ENCODE data around the gene KCND2. TPM values are rescaled to one million over a fixed set of nuclear protein-coding genes. Genes with fewer than 3 reads are reported as not detected.

KCND2 gene
- polyA plus RNA-seq, 2 of the 4 experiments (the other 2 are of a cell fraction): 0.01 TPM; not detected in 1

DNA sequence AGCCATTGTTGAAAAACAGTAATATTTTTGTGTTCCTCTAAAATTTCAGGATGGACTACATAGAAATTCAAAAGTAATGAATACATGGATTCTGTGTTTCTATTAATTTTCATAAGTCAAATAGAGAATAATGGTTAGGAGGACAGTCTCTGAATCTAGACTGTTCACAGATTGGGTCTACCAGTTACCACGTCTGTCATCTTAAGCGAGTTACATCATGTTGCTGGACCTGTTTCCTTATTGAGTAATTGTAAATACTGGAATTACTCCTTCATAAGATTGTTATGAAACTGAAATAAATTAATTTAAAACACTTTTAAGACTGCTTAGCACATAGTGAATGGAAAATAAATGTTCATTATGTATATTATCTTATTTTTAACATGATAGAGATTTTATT, 172.3 kb downstream of the KCND2 start (continued):
- TF ChIP-seq, protein P1, sequence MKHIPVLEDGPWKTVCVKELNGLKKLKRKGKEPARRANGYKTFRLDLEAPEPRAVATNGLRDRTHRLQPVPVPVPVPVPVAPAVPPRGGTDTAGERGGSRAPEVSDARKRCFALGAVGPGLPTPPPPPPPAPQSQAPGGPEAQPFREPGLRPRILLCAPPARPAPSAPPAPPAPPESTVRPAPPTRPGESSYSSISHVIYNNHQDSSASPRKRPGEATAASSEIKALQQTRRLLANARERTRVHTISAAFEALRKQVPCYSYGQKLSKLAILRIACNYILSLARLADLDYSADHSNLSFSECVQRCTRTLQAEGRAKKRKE (CRISPR knock-in tag; IDR thresholded peaks at IDR 0.05; ENCODE audit: low read depth): no peak
- no peak for TF ChIP-seq MAFK (IDR thresholded peaks at IDR 0.05; ENCODE audit: partially characterized antibody)

GRCh38 chr7:120452665-120453064, 179.7 kb downstream of the KCND2 start:
- Histone ChIP-seq H3K4me2 (no peak overlapping the region), H3K4me3 (no peak overlapping the region), H3K27ac (no peak overlapping the region), H3K9me3 (0 out of 3 replicates have a peak, but pooled peaks cover 2% of the 10 kb centered on the region), H3K4me1 (no peaks in the 10 kb centered on the region)
- no peak for FAIRE-seq
- no peak for ATAC-seq
- ChIA-PET POLR2A (no interaction called here), CTCF (no interaction called here)
- no peak for DNase-seq (ENCODE audit: low read depth in 1 of 2, low spot score in 1 of 2)
- 13% methylated on average over 6 of the region's 7 CpGs for WGBS (ENCODE audit: missing lambda C conversion rate)
- no peak for TF ChIP-seq JUN (IDR thresholded peaks at IDR 0.05)
- TF ChIP-seq MAZ (IDR thresholded peaks at IDR 0.05; ENCODE audit: borderline replicate concordance, low read depth, low read length): no peak
- TF ChIP-seq BHLHE40 (IDR thresholded peaks at IDR 0.05; ENCODE audit: low read depth, low read length): no peak
- no peak for TF ChIP-seq KDM5A (IDR thresholded peaks at IDR 0.05)
- TF ChIP-seq CHD2 (IDR thresholded peaks at IDR 0.05; ENCODE audit: low read length, partially characterized antibody): no peak

- H3K4me2 ChIP-seq: no peak overlapping the region
- FAIRE-seq (no peak), DNase-seq (ENCODE audit: low read depth in 1 of 2, low spot score in 1 of 2) (no peak), ATAC-seq (no peak)
- no peaks in the 10 kb centered on the region for H3K4me1 ChIP-seq
- WGBS (ENCODE audit: missing lambda C conversion rate): no CpG with 5 or more reads among the region's 1 CpG
- CTCF ChIA-PET: no interaction called here
- POLR2A ChIA-PET: no interaction called here
- TF ChIP-seq ZNF302 (CRISPR knock-in tag; IDR thresholded peaks at IDR 0.05): no peak
- TF ChIP-seq MAFK (IDR thresholded peaks at IDR 0.05; ENCODE audit: partially characterized antibody): no peak
- no peak for TF ChIP-seq EHMT2 (IDR thresholded peaks at IDR 0.05; ENCODE audit: low read depth)
- no peak for TF ChIP-seq CHD4 (IDR thresholded peaks at IDR 0.05; ENCODE audit: borderline replicate concordance)
- no peak for TF ChIP-seq CHD2 (IDR thresholded peaks at IDR 0.05; ENCODE audit: low read length, partially characterized antibody)
- no peak for TF ChIP-seq SREBF2 (IDR thresholded peaks at IDR 0.05)
- TF ChIP-seq JUNB (IDR thresholded peaks at IDR 0.05): no peak
- TF ChIP-seq ZSCAN20 (CRISPR knock-in tag; IDR thresholded peaks at IDR 0.05): no peak
- no peak for TF ChIP-seq HOXA7 (CRISPR knock-in tag; IDR thresholded peaks at IDR 0.05)
- TF ChIP-seq NFE2L2 (conservative IDR thresholded peaks at IDR 0.05; ENCODE audit: low read length): no peak
- no peak for TF ChIP-seq PHF8 (IDR thresholded peaks at IDR 0.05; ENCODE audit: borderline replicate concordance, low read depth)
- TF ChIP-seq HEYL (CRISPR knock-in tag; IDR thresholded peaks at IDR 0.05): no peak
- TF ChIP-seq PBX3 (IDR thresholded peaks at IDR 0.05): no peak
- no peak for TF ChIP-seq HOXB5 (CRISPR knock-in tag; IDR thresholded peaks at IDR 0.05)
- no peak for TF ChIP-seq EHF (CRISPR knock-in tag; IDR thresholded peaks at IDR 0.05)
- TF ChIP-seq KDM5A (IDR thresholded peaks at IDR 0.05): no peak
- no peak for TF ChIP-seq RNF2 (IDR thresholded peaks at IDR 0.05; ENCODE audit: borderline replicate concordance, low read depth)
- no peak for TF ChIP-seq HDAC2 (IDR thresholded peaks at IDR 0.05)
- TF ChIP-seq HOXB13 (CRISPR knock-in tag; IDR thresholded peaks at IDR 0.05; ENCODE audit: low read depth): no peak
- no peak for TF ChIP-seq RFX5 (IDR thresholded peaks at IDR 0.05)
- 0 out of 3 replicates have a peak, but pooled peaks cover 2% of the 10 kb centered on the region for H3K9me3 ChIP-seq
- no peak overlapping the region for H3K4me3 ChIP-seq
- H3K27ac ChIP-seq: no peak overlapping the region
Observed at GRCh38 chr7:120456699-120457098, 183.7 kb downstream of the KCND2 start.
